Ishikawa (cell line): Measurements from ENCODE around the gene SLCO2A1.

Experiments
- CEBPB ChIP-seq: IDR thresholded peaks from 2 replicates; pipeline ENCODE4 v1.6.1; 2012
- EGR1 ChIP-seq: IDR thresholded peaks from 2 replicates; pipeline ENCODE4 v1.6.1; 2012
- EP300 ChIP-seq: IDR thresholded peaks from 2 replicates; pipeline ENCODE4 v1.6.1; 2012; ENCODE audit warnings: borderline replicate concordance
- MAX ChIP-seq: IDR thresholded peaks from 2 replicates; pipeline ENCODE4 v1.6.1; 2012
- NFIC ChIP-seq: IDR thresholded peaks from 2 replicates; pipeline ENCODE4 v1.6.1; 2012
- RAD21 ChIP-seq: IDR thresholded peaks from 2 replicates; pipeline ENCODE4 v1.6.1; 2012; ENCODE audit warnings: low read depth
- REST ChIP-seq: IDR thresholded peaks from 2 replicates; pipeline ENCODE4 v1.6.1; 2012; ENCODE audit warnings: low read depth, mild to moderate bottlenecking
- TAF1 ChIP-seq: IDR thresholded peaks from 2 replicates; pipeline ENCODE4 v1.6.1; 2012; ENCODE audit warnings: low read depth, mild to moderate bottlenecking
- USF1 ChIP-seq: IDR thresholded peaks from 2 replicates; pipeline ENCODE4 v1.6.1; 2012
- YY1 ChIP-seq: IDR thresholded peaks from 2 replicates; pipeline ENCODE4 v1.6.1; 2012; ENCODE audit warnings: low read depth
- ZBTB7A ChIP-seq: IDR thresholded peaks from 2 replicates; pipeline ENCODE4 v1.6.1; 2012; ENCODE audit warnings: low read depth

GRCh38 chr3:133910422-133910821 is 119.3 kb downstream of the SLCO2A1 start:
- no peak for TF ChIP-seq REST
- TF ChIP-seq EGR1 = no peak
- no peak for TF ChIP-seq YY1
- TF ChIP-seq RAD21 = no peak; the same call in 1 of the 2 replicates
- no peak for TF ChIP-seq CEBPB
- no peak for TF ChIP-seq EP300
- TF ChIP-seq ZBTB7A = no peak
- no peak for TF ChIP-seq MAX
- TF ChIP-seq USF1 = no peak
- no peak for TF ChIP-seq NFIC
- TF ChIP-seq TAF1 = no peak
